Psoas muscle (tissue), 8 donors: ENCODE results near the gene ATP2A3. TPM values are rescaled to one million over a fixed set of nuclear protein-coding genes. Genes with fewer than 3 reads are reported as not detected.

Experiments
- ATAC-seq, 4 donors: fragments of 200-7000 bp; cut with Tn5 transposase; one replicate each; pipeline ENCODE4 v1.9.1; 2020; ENCODE audit warnings: moderate library complexity in 3 of 4, mild to moderate bottlenecking in 2 of 4
- DNase-seq, 2 donors: peaks; one replicate each; pipeline ENCODE4 v3.0.0-alpha.2; 2020
- H3K27ac ChIP-seq: fragments of 200-600 bp; one replicate; pipeline ENCODE4 v1.8.0; 2022
- H3K27me3 ChIP-seq, 3 donors: fragments of 200-600 bp in 1 of 3; one replicate each; pipeline versions ENCODE4 v1.6.1 to v1.8.0; 2013 to 2022; ENCODE audit warnings: low read length in 2 of 3, mild to moderate bottlenecking in 2 of 3, moderate library complexity in 1 of 3; ENCODE audit not compliant: insufficient read depth in 3 of 3
- H3K36me3 ChIP-seq, 2 donors: fragments of 200-600 bp in 1 of 2; one replicate each; pipeline versions ENCODE4 v1.6.1 to v1.8.0; 2013 to 2022; ENCODE audit warnings: low read depth in 1 of 2, mild to moderate bottlenecking in 1 of 2, moderate library complexity in 1 of 2; ENCODE audit not compliant: insufficient read depth in 1 of 2
- H3K4me1 ChIP-seq: fragments of 200-600 bp; one replicate; pipeline ENCODE4 v1.8.0; 2022
- H3K4me3 ChIP-seq: fragments of 200-600 bp; one replicate; pipeline ENCODE4 v1.8.0; 2022; ENCODE audit warnings: mild to moderate bottlenecking
- H3K9me3 ChIP-seq: fragments of 200-600 bp; one replicate; pipeline ENCODE4 v1.8.0; 2022
- WGBS, 3 donors: extraction: QIAGEN DNeasy Blood & Tissue Kit; methylation state at CpG; one replicate each; pipeline versions ENCODE4 v1.1.6 to v1.1.7; 2013; 5-methylcytosine and 5-hydroxymethylcytosine counted together
- intact Hi-C, 2 donors: fragments of 100-400 bp; cut with DNase I; formaldehyde crosslinking; loops; one replicate each; pipeline versions ENCODE4 v1.11.0 to v1.14.2; 2022
- polyA plus RNA-seq, 3 donors: library from polyadenylated mRNA; stranded (reverse); fragments of 200-250 nt; gene quantifications; one replicate each; pipeline ENCODE4 v1.2.3, GENCODE V29; 2013
- total RNA-seq, 4 donors: library from RNA; stranded (reverse); fragmentation: NEBNext Ultra II Directional in 2 of 4; extraction: Animal tissue kit (Norgen Biotek cat#: 25700) in 2 of 4; gene quantifications; one replicate each; pipeline versions ENCODE4 v1.2.1 to v1.2.4, GENCODE V29; 2021 to 2023
- TF ChIP-seq, protein P1 (sequence below): fragments of 200-600 bp; IDR thresholded peaks from one replicate; pipeline ENCODE4 v1.8.0; 2022; ENCODE audit warnings: antibody characterized with exemption
- donor health status: healthy with polysubstance abuse.
- donor health status: DM: no; HTN: no; CAD: no; lungs with moderate emphysema.
- donor health status: Bipolar disorder and iron deficiency.
- donor health status: healthy.
- donor health status: DM: yes; HTN: yes; CAD: no.
- donor health status: DM: no; HTN: no; CAD: no.
- donor health status: DM: no; HTN: no; CAD: no.
- donor health status: DM: yes; HTN: yes; CAD: no.

Gene ATP2A3
- total and polyA plus RNA-seq, 7 donors: 1.2 to 3.8 (median 3.0) TPM

DNA sequence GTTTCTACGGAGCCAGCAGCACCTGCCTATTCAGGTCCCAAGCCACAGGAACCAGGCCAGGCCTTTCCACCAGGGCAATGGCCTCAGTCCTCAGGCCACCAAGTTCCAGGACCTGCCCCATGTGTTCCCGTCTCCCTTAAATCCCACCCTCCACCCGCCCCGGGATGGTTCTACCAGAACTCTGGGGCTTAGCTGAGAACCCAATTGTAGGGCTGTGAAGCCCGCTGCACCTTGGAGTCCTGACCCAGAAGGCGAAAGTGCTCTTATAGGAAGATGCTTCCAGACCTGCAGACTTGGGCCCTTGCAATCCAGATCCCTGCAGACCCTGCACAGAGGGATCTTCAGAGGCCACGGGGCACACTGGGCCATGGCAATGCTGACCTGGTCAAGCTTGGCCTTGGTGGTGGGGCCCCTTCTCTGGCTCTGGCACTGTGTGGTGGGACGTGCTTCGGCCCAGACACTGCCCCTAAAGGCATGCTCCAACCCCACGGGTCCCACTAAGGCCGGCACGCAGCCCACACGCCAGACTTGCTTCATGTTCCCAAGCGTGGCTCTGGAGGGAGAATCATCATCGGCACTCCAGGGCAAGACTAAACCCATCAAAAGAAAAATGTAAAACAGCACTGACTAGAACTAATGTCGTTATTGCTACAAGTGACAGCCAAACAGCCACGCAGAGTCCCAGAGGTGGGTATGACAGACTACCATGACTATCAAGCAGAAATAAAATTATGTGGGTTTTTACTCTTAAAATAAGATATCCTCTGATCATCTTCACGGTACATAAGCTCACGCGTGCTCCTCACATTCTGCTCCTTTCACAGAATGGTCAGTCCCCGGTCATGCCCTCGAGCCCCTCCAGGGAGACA is 41.3 kb upstream of the ATP2A3 start:
- Histone ChIP-seq H3K27me3 (no peaks in the 10 kb centered on the region), H3K27ac (no peak overlapping the region), H3K4me1 (peaks cover 5% of the 10 kb centered on the region), H3K4me3 (no peak overlapping the region), H3K9me3 (no peaks in the 10 kb centered on the region), H3K36me3 (peaks cover 5 to 54% of the 10 kb centered on the region in 2 donors)
- 78 to 86% (median 84%) methylated on average over 22 of the region's 22 CpGs for WGBS, 3 donors
- ATAC-seq (no peak), DNase-seq (no peak)
- TF ChIP-seq, protein P1, sequence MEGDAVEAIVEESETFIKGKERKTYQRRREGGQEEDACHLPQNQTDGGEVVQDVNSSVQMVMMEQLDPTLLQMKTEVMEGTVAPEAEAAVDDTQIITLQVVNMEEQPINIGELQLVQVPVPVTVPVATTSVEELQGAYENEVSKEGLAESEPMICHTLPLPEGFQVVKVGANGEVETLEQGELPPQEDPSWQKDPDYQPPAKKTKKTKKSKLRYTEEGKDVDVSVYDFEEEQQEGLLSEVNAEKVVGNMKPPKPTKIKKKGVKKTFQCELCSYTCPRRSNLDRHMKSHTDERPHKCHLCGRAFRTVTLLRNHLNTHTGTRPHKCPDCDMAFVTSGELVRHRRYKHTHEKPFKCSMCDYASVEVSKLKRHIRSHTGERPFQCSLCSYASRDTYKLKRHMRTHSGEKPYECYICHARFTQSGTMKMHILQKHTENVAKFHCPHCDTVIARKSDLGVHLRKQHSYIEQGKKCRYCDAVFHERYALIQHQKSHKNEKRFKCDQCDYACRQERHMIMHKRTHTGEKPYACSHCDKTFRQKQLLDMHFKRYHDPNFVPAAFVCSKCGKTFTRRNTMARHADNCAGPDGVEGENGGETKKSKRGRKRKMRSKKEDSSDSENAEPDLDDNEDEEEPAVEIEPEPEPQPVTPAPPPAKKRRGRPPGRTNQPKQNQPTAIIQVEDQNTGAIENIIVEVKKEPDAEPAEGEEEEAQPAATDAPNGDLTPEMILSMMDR: no peak
- intact Hi-C loops: loop anchor here (1.0 to 10.0 kb wide), 4 partner anchors 92 to 271 kb away; no protein-coding TSS in a partner anchor

DNA sequence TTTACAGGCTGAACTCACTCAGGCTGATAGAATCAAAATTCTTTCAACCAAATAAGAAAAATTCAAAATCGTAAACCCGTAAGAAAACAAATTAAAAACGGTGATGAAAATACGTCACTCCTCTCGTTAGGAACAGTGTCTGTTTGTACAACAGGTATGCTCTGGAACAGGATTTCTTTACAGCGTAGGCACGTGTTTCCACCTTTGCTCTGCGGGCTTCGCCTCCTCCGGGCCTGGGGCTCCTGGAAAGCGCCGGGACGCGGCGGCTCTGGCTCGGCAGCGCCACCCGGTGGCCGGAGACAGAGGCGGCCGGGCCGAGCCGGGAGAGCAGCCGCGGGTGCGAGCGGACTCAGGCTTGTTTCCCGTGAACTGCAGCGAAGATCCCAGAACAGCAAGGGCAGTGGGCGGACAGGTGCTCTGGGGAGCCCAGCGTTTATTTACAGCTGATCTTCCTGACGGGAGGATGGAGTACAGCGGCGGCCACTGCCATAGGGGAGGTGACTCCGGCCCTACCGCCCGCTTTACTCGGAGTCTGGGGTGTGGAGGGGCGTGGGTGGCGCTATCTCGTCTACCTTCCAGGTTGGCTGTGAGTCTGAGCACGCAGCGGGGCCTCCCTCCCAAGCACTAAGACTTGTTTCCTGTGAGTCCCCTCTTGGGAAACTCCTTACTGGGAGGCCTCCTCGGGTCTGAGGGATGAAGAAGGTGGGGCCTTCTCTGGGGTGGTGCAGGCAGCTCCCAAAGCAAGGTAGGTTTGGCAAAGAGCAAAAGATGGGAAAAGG is 40.5 kb upstream of the ATP2A3 start:
- ATAC-seq (peak; percentile 50 to 64 (median 56)), DNase-seq (peak; percentile 50 to 71)
- H3K4me1 ChIP-seq: peaks cover 5% of the 10 kb centered on the region
- no peaks in the 10 kb centered on the region for H3K9me3 ChIP-seq
- no peaks in the 10 kb centered on the region for H3K27me3 ChIP-seq
- no peak overlapping the region for H3K4me3 ChIP-seq
- H3K27ac ChIP-seq: no peak overlapping the region
- intact Hi-C loops: loop anchor here (1.0 to 10.0 kb wide), 5 partner anchors 67 to 270 kb away; no protein-coding TSS in a partner anchor
- TF ChIP-seq, protein P1: peak; percentile 92
- peaks cover 5 to 45% of the 10 kb centered on the region in 2 donors for H3K36me3 ChIP-seq
- WGBS, 3 donors: 34 to 36% (median 35%) methylated on average over 44 of the region's 44 CpGs

GRCh38 chr17:4003501-4004421 is 39.5 kb upstream of the ATP2A3 start:
- intact Hi-C loops: loop anchor here (2.0 to 10.0 kb wide), 4 partner anchors 66 to 269 kb away; no protein-coding TSS in a partner anchor
- H3K36me3 ChIP-seq: peaks cover 5 to 36% of the 10 kb centered on the region in 2 donors
- TF ChIP-seq, protein P1: no peak
- 79 to 81% (median 79%) methylated on average over 41 to 46 of the region's 46 CpGs for whole genome bisulfite sequencing, 3 donors
- H3K27me3 ChIP-seq: no peaks in the 10 kb centered on the region
- peaks cover 5% of the 10 kb centered on the region for H3K4me1 ChIP-seq
- H3K9me3 ChIP-seq: no peaks in the 10 kb centered on the region
- DNase-seq: no peak
- ATAC-seq: peak; percentile 10 to 12 (median 10)
- H3K27ac ChIP-seq: no peak overlapping the region
- H3K4me3 ChIP-seq: no peak overlapping the region

GRCh38 chr17:4003131-4003500 is 38.9 kb upstream of the ATP2A3 start:
- peaks cover 5% of the 10 kb centered on the region for H3K4me1 ChIP-seq
- no peak overlapping the region for H3K4me3 ChIP-seq
- 76 to 86% (median 86%) methylated on average over 21 of the region's 21 CpGs for WGBS, 3 donors
- TF ChIP-seq, protein P1: no peak
- H3K27ac ChIP-seq: no peak overlapping the region
- H3K27me3 ChIP-seq: no peaks in the 10 kb centered on the region
- peaks cover 5 to 29% of the 10 kb centered on the region in 2 donors for H3K36me3 ChIP-seq
- DNase-seq (no peak), ATAC-seq (peak in 1 of 4 donors; percentile 3)
- intact Hi-C loops: loop anchor here (2.0 to 10.0 kb wide), 4 partner anchors 66 to 268 kb away; no protein-coding TSS in a partner anchor
- no peaks in the 10 kb centered on the region for H3K9me3 ChIP-seq
